GM21619 (cell line): Measurements from ENCODE around the gene CCDC90B.
"Not testable (repeated sequence)": the region's sequence is repeated elsewhere in the genome, so short reads cannot be mapped to it uniquely, and the experiment has no call there.

Source experiments
- ATAC-seq: cut with Tn5 transposase; IDR thresholded peaks from one replicate; pipeline ENCODE4 v1.9.1; 2021; ENCODE audit not compliant: unreplicated experiment

Gene CCDC90B, protein sequence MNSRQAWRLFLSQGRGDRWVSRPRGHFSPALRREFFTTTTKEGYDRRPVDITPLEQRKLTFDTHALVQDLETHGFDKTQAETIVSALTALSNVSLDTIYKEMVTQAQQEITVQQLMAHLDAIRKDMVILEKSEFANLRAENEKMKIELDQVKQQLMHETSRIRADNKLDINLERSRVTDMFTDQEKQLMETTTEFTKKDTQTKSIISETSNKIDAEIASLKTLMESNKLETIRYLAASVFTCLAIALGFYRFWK

DNA sequence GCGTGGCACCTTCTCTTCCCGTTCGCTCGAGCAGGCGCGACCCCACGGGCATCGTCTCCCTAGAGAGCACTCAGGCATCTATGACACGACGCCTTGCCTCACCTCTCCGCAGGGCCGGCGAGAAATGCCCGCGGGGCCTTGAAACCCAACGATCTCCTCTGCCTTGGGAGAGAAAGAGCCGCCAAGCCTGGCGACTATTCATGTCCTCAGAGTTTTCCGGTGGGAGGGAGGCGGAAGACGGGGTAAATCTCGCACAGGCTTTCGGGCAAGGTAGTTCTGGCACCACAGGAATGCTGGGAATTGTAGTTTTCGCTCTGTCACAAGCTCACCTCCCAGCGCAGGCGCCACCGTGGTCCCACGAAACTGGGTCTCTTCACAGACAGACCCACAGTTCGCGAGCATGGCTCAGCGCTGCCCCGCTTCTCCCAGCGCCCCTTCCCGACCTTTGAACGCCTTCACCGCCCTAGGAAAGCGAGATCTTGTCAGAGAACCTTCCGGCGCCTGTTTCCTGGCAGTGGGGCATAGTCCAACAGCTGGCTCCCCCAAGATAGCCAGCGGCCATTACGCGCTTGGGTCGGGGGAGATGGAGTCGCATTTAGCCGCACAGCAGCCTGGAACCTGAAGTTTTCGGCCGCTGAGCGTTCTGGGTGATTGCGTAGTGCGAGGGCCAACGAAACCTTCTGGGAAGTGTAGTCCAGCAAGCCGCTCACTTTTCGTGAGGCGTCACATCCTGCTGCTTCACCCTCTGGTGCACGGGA, at the start of gene CCDC90B:
CCDC90B (minus strand) TSS at position 597 of the 758 bp plus-strand sequence; CDS start at position 202, 395 bp downstream.
- peak; percentile 85 for ATAC-seq

DNA sequence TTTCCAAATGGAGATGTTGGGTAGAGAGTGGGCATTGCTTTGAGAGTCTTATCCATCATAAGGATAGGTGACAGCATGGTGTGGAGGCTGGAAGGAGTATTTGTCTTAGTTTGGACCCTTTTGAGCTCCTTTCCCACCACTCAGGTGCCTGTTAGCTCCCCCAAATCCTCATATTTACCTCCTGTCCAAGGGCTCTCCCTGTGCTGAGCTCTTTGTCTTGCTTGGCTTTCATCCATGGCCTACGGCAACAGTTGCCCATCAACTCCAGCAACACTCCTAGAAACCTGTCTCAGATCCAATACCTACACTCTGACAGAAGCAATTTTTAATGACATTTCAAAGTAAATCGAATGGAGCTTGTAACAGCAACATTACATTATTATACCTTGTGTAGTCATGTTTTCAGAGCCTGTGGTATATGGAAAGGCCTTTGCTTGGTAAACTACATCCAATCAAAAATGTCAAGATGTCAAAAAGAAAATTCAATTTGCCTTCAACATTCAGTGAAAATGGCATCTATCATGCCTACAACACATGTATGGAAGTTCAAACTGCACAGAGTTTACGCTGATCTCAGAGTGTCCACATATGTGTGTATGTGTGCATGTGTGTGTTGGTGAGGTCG, 49.4 kb upstream of the CCDC90B start:
- ATAC-seq, result no peak

DNA sequence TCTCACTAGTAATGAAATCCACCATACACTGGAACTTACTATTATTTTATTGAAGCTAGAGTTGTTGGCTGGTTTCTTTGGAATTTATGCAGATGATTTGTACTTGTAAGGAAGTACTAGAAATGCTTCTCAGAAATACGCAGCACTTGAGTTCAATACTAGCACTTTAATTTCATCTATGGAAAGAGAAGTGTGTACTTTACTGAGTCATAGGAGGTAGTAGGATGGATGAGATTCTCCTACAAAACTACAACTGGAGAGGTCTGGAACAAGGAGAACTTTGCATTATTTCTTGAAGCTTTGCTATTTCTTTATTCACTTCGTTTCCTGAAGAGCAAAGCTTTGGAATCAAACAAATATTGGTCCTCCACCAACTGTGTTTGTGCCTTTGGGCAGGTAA, 44.1 kb upstream of the CCDC90B start:
- ATAC-seq, result no peak

DNA sequence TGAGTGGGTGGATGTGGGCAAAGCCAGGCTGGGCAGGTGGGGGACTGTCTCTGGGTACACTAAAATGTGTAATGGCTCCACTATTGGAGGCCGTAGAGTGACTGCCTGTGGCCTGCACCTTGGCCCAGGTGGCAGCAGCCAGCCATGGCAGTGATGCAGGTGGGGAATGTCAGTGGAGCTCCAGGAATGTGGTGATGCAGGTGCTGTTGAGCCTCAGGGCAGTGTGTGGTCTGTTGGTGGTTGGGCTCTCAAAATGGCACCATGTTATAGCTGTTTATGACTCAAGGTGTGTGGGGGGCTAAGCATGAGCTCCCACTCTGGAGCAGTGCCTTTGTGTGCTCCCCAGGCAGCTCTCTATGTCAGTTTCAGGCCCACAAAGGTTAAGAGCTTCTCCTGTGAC, 40.2 kb upstream of the CCDC90B start:
- no peak for ATAC-seq

DNA sequence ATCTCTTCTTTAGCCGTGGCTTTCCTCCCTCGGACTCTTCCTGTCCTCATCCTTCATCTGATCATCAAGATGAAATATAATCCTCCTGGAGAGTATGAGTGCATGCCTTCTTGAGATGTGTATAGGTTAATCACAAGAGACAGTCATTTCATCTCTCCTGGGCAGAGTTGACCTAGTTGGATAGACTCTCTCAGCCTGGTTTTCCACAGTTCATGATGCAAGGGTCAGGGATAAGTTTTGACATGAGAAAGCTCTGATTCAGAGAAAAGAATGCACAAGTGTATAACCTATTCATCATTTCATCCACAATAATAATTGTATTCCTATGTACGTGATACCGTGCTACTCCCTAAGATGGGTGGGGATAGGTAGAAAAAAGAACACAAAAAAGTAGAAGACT, 33.2 kb upstream of the CCDC90B start:
- ATAC-seq, result no peak

DNA sequence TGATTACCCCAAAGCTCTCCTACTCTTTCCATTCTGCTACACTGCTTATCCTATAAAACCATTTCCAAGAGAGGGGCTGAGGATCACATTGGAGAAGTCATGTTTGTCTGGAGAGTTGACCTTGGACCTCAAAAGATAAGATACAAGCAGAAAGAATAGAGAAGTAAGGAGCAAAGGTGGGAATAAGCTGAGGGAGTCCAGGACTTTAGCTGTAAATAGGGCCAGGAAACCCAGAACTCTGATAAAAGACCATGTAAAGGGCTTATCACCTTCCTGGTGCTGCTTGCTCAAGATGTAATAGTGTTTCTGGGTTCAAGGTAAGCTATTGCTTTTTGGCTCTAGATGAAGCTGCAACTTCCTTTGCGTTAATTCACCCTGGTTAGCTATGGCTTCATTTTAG, 32.8 kb upstream of the CCDC90B start:
- ATAC-seq, result no peak

DNA sequence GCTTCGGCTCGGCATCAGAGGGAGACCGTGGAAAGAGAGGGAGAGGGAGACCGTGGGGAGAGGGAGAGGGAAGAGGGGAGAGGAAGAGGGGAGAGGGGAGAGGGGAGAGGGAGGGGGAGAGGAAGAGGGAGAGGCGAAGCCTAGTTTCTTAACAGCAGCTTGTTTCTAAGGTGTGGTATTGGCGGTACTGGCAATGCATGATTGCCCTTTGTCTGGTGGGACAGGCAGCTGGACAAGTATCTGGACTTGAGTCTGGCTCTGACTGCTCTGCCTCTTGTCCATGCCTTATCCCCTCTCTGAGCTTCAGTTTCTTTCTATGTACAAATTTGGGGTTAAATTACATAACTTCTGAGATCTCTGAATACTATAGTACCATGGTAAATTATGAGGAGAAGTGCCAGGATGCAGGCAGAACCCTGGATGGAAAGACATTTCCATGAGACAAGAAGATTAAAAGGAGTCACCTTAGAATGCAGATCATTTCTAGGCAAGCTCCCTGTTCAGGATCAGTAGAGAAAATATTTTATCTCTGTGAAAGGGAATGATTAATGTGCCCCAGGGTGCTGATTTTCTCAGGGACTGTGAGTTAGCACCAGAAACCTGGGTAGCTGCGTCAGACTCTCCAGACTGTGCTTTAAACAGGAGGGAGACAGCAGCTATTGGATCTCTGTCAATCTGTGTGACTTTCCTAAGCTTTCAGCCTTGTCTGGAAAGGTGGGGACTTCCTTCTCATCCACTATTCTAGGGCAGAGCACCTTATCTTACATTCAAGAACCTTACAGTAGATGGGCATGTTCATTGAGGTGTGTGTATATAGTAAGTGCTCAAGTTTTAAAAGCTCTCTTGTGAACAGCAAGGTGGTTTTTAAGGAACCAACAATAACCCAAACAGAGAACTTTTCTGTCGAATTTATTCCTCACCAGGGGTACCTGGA, 31.9 kb upstream of the CCDC90B start:
- no peak for ATAC-seq

DNA sequence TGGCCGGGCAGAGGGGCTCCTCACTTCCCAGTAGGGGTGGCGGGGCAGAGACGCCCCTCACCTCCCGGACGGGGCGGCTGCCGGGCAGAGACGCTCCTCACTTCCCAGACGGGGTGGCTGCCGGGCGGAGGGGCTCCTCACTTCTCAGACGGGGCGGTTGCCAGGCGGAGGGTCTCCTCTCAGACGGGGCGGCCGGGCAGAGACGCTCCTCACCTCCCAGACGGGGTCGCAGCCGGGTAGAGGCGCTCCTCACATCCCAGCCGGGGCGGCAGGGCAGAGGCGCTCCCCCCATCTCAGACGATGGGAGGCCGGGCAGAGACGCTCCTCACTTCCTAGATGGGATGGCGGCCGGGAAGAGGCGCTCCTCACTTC, 30.7 kb upstream of the CCDC90B start:
- ATAC-seq, result not testable (repeated sequence)

DNA sequence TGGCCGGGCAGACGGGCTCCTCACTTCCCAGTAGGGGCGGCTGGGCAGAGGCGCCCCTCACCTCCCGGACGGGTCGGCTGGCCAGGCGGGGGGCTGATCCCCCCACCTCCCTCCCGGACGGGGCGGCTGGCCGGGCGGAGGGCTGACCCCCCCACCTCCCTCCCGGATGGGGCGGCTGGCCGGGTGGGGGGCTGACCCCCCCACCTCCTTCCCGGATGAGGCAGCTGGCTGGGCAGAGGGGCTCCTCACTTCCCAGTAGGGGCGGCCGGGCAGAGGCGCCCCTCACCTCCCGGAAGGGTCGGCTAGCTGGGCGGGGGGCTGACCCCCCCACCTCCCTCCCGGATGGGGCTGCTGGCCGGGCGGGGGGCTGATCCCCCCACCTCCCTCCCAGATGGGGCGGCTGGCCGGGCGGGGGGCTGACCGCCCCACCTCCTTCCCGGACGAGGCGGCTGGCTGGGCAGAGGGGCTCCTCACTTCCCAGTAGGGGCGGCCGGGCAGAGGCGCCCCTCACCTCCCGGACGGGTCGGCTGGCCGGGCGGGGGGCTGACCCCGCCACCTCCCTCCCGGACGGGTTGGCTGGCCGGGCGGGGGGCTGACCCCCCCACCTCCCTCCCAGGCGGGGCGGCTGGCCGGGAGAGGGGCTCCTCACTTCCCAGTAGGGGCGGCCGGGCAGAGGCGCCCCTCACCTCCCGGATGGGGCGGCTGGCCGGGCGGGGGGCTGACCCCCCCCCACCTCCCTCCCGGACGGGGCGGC, 30.2 kb upstream of the CCDC90B start:
- not testable (repeated sequence) for ATAC-seq

DNA sequence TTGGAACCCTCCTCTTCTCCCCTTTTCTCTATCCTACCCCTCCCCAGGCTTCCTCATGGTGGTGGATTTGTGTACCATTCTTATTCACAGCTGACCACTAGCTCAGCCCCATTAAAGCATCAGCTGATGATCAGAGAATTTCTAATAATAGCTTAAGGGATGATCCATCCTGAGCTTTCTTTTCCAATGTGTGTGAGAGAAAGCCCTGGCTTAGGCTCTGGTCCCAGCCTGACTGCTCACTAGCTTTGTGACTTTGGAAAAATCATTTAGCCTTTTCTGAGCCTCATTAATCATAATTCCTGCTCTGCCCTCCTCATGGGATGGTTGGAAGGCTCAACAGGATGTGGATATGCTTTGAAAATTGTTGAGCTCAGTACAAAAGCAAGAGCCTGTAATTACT, 26.3 kb upstream of the CCDC90B start:
- no peak for ATAC-seq

DNA sequence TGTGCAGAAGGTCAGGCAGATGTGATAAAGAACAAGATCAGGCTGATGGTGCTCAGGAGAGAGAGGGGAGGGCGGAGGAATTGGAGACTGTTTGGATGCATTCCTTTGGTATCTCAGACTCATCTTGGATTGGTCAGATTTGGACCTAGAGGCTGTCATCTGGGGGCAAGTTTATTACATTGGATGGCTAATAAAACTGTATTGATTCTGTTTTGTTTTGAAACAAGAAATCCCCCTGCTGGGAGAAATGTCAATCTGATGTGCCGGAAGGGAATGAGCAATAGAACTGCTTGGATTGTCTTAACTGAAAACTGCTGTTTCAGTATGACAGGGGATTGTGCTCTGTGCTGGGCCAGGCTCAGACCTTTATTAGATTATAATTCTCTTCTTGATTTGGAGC, 25.5 kb upstream of the CCDC90B start:
- no peak for ATAC-seq

DNA sequence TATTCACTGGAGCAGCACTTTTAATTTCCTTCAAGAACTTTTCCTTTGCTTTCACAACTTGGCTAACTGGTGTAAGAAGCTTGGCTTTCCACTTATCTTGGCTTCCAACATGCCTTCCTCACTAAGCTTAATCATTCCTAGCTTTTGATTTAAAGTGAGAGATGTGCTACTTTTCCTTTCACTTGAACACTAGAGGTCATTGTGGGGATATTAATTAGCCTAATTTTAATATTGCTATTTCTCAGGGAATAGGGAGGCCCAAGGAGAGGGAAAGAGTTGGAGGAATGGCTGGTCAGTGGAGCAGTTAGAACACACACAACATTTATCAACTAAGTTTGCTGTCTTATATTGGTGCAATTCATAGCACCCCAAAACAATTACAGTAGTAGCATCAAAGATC, 24.6 kb upstream of the CCDC90B start:
- ATAC-seq, result no peak

DNA sequence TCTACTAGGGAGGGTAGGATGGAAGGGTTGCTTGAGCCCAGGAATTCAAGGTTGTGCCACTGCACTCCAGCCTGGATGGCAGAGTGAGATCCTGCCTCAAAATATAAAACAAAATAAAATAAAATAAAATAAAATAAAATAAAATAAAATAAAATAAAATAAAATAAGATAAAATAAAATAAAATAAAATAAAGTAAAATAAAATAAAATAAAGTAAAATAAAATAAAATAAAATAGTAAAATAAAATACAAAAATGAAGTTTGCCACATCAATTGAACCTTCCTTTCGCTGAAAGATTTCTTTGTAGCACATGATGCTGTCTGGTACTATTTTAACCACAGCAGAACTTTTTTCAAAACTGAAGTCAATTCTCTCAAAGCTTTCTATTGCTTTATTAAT, 22.4 kb upstream of the CCDC90B start:
- not testable (repeated sequence) for ATAC-seq

DNA sequence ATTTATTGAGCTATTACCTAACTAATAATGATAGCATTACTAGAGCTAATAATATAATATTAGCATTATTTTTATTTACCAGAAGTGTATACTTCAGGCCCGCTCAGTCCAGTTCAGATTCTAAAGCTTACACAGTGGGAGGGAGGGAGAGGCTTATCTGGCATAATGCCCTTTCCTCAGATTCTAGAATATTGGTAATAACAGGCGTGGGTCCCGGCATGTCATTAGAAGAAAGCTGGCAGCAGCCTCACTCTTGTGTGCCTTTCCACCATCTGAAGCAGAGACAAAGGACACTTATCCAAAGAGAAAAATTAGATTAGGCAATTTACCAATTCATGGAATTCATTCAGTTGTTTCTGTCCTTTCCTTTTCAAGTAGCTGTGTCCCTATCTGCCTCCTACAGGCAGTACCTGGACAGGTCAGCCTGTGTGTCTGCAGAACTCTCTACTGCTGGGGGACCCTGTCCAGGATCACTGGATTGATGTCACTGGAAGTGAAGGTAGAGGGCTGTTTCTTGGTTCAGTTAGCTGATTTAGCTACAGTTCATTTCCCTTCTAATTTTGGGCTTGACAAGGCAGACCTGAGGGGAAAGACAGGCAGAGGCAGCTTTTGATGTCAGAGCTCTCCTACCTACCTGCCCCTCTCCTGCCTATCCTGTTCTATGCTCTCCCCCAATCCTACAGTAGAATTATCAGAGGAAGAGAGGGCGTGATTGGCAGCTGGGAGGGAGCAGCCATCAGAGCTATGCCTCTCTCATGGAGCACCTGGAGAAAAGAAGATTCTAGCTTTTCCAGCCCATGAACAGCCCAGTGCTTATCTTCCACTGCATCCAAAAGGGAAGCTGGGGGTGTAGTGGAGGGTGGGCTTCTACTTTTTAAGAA, 20.3 kb upstream of the CCDC90B start:
- ATAC-seq, result no peak

DNA sequence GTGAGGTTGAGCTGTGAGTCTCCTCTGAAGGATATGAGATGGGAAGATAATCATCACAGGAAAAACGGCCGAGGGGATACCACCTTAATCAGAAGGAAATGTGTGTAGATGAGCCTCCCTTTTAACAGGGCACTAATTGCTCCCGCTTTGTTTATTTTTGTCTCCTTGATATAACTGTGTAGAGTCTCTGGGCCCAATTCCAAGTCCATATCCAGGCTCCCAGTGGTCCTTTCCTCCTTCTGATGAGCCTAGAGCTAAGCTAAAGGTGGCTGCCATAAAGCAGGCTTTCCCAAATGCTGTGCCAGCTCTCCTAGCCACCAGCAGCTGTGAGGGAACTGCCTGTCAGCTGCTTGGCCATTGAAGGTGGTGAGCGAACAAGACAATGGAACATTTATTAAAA, 17.1 kb upstream of the CCDC90B start:
- no peak for ATAC-seq

DNA sequence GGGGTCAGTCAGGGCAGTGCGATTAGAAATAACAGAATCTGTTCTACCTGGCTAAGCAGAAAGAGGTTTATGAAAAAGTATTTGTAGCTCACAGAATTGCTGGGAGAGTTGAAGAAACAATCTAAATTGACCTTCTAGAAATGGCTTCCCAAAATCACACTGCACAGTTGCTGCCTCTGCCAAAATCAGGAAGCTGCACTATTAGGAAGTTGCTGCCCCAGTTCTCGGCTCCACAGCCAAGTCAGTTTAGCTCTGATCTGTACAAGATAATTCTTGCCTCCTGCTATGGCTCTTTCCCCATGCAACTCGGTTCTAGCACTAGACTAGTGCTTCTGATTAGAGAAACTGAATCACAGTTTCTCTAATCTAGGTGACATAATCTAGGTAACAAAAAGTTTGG, 16.0 kb upstream of the CCDC90B start:
- ATAC-seq, result no peak

DNA sequence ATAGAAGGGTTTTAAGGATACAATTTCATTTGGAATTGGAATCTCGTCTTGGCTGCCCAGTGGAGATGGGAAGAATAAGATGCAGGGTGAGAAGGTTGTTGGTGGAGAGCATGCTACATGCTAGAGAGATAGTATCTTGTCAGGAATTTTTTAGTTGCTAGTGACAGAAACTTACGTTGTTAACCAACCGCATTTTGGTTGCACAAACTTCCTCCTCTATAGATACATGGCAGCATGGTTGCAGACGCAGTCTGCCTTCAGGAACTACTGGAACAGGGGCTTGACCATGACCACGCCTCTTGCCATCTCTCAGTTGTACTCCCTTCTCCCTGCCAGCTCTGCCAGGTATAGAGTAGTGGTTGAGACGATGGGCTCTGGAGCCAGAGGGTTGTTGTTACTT, 13.5 kb upstream of the CCDC90B start:
- ATAC-seq, result no peak

DNA sequence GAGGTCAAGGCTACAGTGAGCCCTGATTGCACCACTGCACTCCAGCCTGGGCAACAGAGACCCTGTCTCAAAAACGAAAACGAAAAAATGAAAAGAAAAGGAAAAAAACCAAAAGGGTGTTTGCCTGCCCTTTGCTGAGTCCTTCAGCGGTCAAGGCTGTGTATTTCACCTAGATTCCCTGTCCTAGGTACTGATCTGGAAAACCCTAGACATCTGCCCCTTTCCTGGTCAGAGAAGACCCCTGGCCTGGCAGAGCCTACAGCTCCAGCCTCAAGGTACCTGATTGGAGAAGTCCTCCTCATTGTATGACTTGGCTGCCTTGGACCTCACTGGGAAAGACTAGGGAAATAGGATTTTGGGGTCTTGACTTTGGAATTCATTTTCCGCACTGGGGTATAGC, 8.0 kb upstream of the CCDC90B start:
- no peak for ATAC-seq

DNA sequence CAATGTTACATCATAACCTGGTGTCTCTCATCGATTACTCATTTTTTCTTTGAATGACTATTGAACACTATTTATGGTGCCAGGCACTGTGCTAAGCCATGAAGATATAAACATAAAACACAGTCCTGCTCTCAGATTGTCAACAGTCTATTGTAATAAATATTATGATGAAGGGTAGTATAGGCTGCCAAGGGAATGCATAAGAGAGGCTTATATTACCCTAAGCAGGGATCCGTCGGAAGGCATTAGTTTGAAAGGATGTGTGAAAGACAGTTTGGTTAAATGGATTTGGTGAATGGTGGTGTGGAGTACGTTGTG, 7.2 kb upstream of the CCDC90B start:
- no peak for ATAC-seq
